SK-N-SH treated with all-trans-retinoic acid at 6 μM for 48 hours (cell line): Measurements from ENCODE around the gene PTN.

Experiments used
- RARB ChIP-seq: fragments of 250-450 bp; sonication (Bioruptor Pico); IDR thresholded peaks from 2 replicates; pipeline ENCODE4 v1.8.0; 2021; ENCODE audit warnings: mild to moderate bottlenecking, moderate library complexity
- SNAI2 ChIP-seq: fragments of 250-450 bp; sonication (Bioruptor Pico); IDR thresholded peaks from 2 replicates; pipeline ENCODE4 v1.5.0; 2020; ENCODE audit warnings: mild to moderate bottlenecking, moderate library complexity
- ZFP3 ChIP-seq: fragments of 250-450 bp; sonication (Bioruptor Pico); IDR thresholded peaks from 2 replicates; pipeline ENCODE4 v1.5.0; 2020; ENCODE audit warnings: mild to moderate bottlenecking, moderate library complexity
- ZNF8 ChIP-seq: fragments of 450-650 bp; formaldehyde crosslinking; IDR thresholded peaks from 2 replicates; pipeline ENCODE4 v1.5.0; 2020; ENCODE audit warnings: mild to moderate bottlenecking, moderate library complexity
- TF ChIP-seq, protein P1 (sequence below): fragments of 250-450 bp; sonication (Bioruptor Pico); IDR thresholded peaks from 2 replicates; pipeline ENCODE4 v1.8.0; 2021; ENCODE audit warnings: low read depth, mild to moderate bottlenecking, moderate library complexity, borderline replicate concordance

DNA sequence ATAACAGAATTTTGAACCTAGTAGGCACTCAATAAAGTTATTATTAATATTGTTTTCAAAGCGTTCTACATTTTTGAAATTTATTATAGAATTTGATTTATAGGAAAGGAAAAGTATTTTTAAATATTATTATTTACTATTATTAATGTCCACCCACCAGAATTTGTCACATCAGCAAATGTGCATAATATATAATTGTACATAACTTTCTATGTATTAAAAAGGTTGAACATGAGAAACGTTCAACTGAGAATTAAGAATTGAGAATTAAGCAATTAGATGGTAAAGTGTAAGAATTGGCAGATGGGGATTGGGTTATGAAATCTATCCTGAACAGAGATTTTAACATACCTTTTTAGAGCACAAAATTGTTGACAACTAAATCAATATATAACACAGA lies 129.8 kb downstream of the PTN start:
- TF ChIP-seq RARB (no peak), ZNF8 (no peak), SNAI2 (CRISPR knock-in tag) (no peak), ZFP3 (CRISPR knock-in tag) (no peak)
- TF ChIP-seq, protein P1, sequence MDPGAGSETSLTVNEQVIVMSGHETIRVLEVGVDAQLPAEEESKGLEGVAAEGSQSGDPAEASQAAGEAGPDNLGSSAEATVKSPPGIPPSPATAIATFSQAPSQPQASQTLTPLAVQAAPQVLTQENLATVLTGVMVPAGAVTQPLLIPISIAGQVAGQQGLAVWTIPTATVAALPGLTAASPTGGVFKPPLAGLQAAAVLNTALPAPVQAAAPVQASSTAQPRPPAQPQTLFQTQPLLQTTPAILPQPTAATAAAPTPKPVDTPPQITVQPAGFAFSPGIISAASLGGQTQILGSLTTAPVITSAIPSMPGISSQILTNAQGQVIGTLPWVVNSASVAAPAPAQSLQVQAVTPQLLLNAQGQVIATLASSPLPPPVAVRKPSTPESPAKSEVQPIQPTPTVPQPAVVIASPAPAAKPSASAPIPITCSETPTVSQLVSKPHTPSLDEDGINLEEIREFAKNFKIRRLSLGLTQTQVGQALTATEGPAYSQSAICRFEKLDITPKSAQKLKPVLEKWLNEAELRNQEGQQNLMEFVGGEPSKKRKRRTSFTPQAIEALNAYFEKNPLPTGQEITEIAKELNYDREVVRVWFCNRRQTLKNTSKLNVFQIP (CRISPR knock-in tag): no peak
